Measurements from ENCODE around the gene SP8.

GRCh38 chr7:20797042-20797461 is 10.4 kb upstream of the SP8 start:
- no peak for TF ChIP-seq CTCF (IDR thresholded peaks at IDR 0.05)
- TF ChIP-seq POLR2A (IDR thresholded peaks at IDR 0.05), result no peak

All from testis (tissue), 2 donors.